H1 (cell line): ENCODE results near the gene MYOM1. TPM values are rescaled to one million over a fixed set of nuclear protein-coding genes. Genes with fewer than 3 reads are reported as not detected.

Source experiments
- CTCF ChIA-PET: fragments of 300-600 bp; sonication (Branson Sonifier 250); formaldehyde crosslinking; loops from one replicate; lab custom pipeline; 2021; ENCODE audit not compliant: partially characterized antibody; lab: Charles Lee
- POLR2A ChIA-PET: fragments of 300-600 bp; sonication (Branson Sonifier 250); formaldehyde crosslinking; loops from one replicate; lab custom pipeline; 2021; ENCODE audit warnings: inconsistent platforms; ENCODE audit not compliant: partially characterized antibody; lab: Charles Lee
- DNase-seq, 2 experiments: peaks; one replicate each; pipeline versions ENCODE4 v3.0.0 to v3.0.0-alpha.2; 2010 to 2022; ENCODE audit warnings: low spot score in 2 of 2, low read depth in 1 of 2, mixed read lengths in 1 of 2
- FAIRE-seq: peaks from 2 replicates; lab custom pipeline; 2011; peaks lifted over from hg19 to GRCh38; lab: Jason Lieb, UNC
- H2AFZ ChIP-seq: 2 replicates; pipeline ENCODE4 v1.8.1; 2012; ENCODE audit warnings: low read length, inconsistent platforms
- H2AK5ac ChIP-seq: 2 replicates; pipeline ENCODE4 v1.6.1; 2013; ENCODE audit warnings: low read depth, low read length
- H2BK120ac ChIP-seq: replicated peaks from 2 replicates; pipeline ENCODE3; 2013; ENCODE audit warnings: low read depth, low read length, inconsistent platforms
- H2BK12ac ChIP-seq: 2 replicates; pipeline ENCODE4 v1.6.1; 2013; ENCODE audit warnings: low read depth, low read length
- H2BK15ac ChIP-seq: 2 replicates; pipeline ENCODE4 v1.6.1; 2013; ENCODE audit warnings: low read length
- H2BK20ac ChIP-seq: 2 replicates; pipeline ENCODE4 v1.6.1; 2013; ENCODE audit warnings: low read length
- H2BK5ac ChIP-seq: 2 replicates; pipeline ENCODE4 v1.6.1; 2013; ENCODE audit warnings: low read depth, low read length
- H3K14ac ChIP-seq: 2 replicates; pipeline ENCODE4 v1.6.1; 2013; ENCODE audit warnings: inconsistent platforms; ENCODE audit not compliant: insufficient read length
- H3K18ac ChIP-seq: 2 replicates; pipeline ENCODE4 v1.6.1; 2013; ENCODE audit warnings: low read length; ENCODE audit errors: extremely low read depth
- H3K23ac ChIP-seq: 2 replicates; pipeline ENCODE4 v1.6.1; 2013; ENCODE audit warnings: inconsistent platforms; ENCODE audit not compliant: insufficient read length
- H3K23me2 ChIP-seq: 2 replicates; pipeline ENCODE4 v1.6.1; 2013; ENCODE audit warnings: low read depth, low read length
- H3K27ac ChIP-seq: 2 replicates; pipeline ENCODE4 v1.6.1; 2011; ENCODE audit warnings: low read depth, low read length, inconsistent platforms
- H3K27me3 ChIP-seq, 4 experiments: replicated peaks in 1 of 4; 1 replicate in 1 of 4; 2 replicates in 3 of 4; pipeline versions ENCODE4 v1.6.1 to v1.8.1; 2011 to 2013; ENCODE audit warnings: low read length in 3 of 4, mild to moderate bottlenecking in 3 of 4, inconsistent platforms in 2 of 4, mixed read lengths in 2 of 4, moderate library complexity in 1 of 4; ENCODE audit not compliant: control insufficient read depth in 3 of 4, insufficient read depth in 3 of 4; ENCODE audit errors: extremely low read depth in 1 of 4
- H3K36me3 ChIP-seq, 4 experiments: 2 replicates each; pipeline versions ENCODE4 v1.6.1 to v1.8.1; 2011 to 2013; ENCODE audit warnings: mild to moderate bottlenecking in 4 of 4, low read length in 3 of 4, moderate library complexity in 2 of 4, control low read depth in 1 of 4, inconsistent platforms in 1 of 4; ENCODE audit not compliant: insufficient read depth in 4 of 4, control insufficient read depth in 2 of 4
- H3K4ac ChIP-seq: replicated peaks from 2 replicates; pipeline ENCODE3; 2013; ENCODE audit warnings: low read length, low read depth, mixed read lengths, inconsistent platforms; ENCODE audit not compliant: insufficient read length
- H3K4me1 ChIP-seq, 4 experiments: replicated peaks in 1 of 4; 1 replicate in 1 of 4; 2 replicates in 3 of 4; pipeline versions ENCODE4 v1.6.1 to v1.8.1; 2011 to 2013; ENCODE audit warnings: low read length in 3 of 4, inconsistent platforms in 2 of 4, mixed read lengths in 1 of 4; ENCODE audit not compliant: insufficient read depth in 4 of 4, control insufficient read depth in 3 of 4
- H3K4me2 ChIP-seq, 2 experiments: 2 replicates each; pipeline versions ENCODE4 v1.6.1 to v1.8.1; 2011 to 2013; ENCODE audit warnings: low read depth in 2 of 2, low read length in 2 of 2, control low read depth in 1 of 2, inconsistent platforms in 1 of 2, mild to moderate bottlenecking in 1 of 2; ENCODE audit not compliant: insufficient read depth in 1 of 2
- H3K4me3 ChIP-seq, 4 experiments: fragments of 200-600, 300-600 bp in 1 of 4; sonication (generic), shearing (Covaris generic), sonication (Bioruptor Twin) in 1 of 4; 2 replicates each; pipeline versions ENCODE4 v1.5.1 to v1.8.1; 2011 to 2016; ENCODE audit warnings: low read length in 4 of 4, low read depth in 3 of 4, control low read depth in 2 of 4, inconsistent platforms in 2 of 4, mild to moderate bottlenecking in 2 of 4, mixed read lengths in 1 of 4, moderate library complexity in 1 of 4; ENCODE audit not compliant: insufficient read depth in 2 of 4; ENCODE audit errors: extremely low read depth in 1 of 4
- H3K56ac ChIP-seq: replicated peaks from 2 replicates; pipeline ENCODE3; 2013; ENCODE audit warnings: low read depth, mild to moderate bottlenecking, mixed read lengths, low read length, inconsistent platforms; ENCODE audit not compliant: insufficient read length
- H3K79me1 ChIP-seq: 2 replicates; pipeline ENCODE4 v1.6.1; 2013; ENCODE audit warnings: low read depth, low read length, control low read depth
- H3K79me2 ChIP-seq, 2 experiments: 2 replicates each; pipeline versions ENCODE4 v1.6.1 to v1.8.1; 2012 to 2013; ENCODE audit warnings: low read length in 2 of 2, mild to moderate bottlenecking in 2 of 2, inconsistent platforms in 1 of 2; ENCODE audit not compliant: insufficient read depth in 2 of 2, control insufficient read depth in 1 of 2
- H3K9ac ChIP-seq, 4 experiments: replicated peaks in 1 of 4; 1 replicate in 1 of 4; 2 replicates in 3 of 4; pipeline versions ENCODE4 v1.6.1 to v1.8.1; 2011 to 2013; ENCODE audit warnings: low read depth in 3 of 4, low read length in 3 of 4, control low read depth in 2 of 4, mild to moderate bottlenecking in 2 of 4, moderate library complexity in 2 of 4, inconsistent platforms in 1 of 4; ENCODE audit errors: extremely low read depth in 1 of 4
- H3K9me3 ChIP-seq, 2 experiments: 2 replicates each; pipeline versions ENCODE4 v1.6.1 to v1.8.1; 2012 to 2013; ENCODE audit warnings: mild to moderate bottlenecking in 2 of 2, moderate library complexity in 2 of 2, control low read depth in 1 of 2, inconsistent platforms in 1 of 2, low read depth in 1 of 2, low read length in 1 of 2, mixed read lengths in 1 of 2; ENCODE audit not compliant: insufficient read depth in 2 of 2
- H4K20me1 ChIP-seq, 2 experiments: replicated peaks in 1 of 2; 2 replicates each; pipeline versions ENCODE3 to v1.8.1; 2011 to 2013; ENCODE audit warnings: inconsistent platforms in 2 of 2, low read length in 2 of 2, mild to moderate bottlenecking in 1 of 2; ENCODE audit not compliant: insufficient read depth in 2 of 2, control insufficient read depth in 1 of 2
- H4K5ac ChIP-seq: 2 replicates; pipeline ENCODE4 v1.6.1; 2013; ENCODE audit warnings: low read length, low read depth, mixed read lengths, inconsistent platforms; ENCODE audit not compliant: insufficient read length
- H4K8ac ChIP-seq: 2 replicates; pipeline ENCODE4 v1.8.0; 2013; ENCODE audit warnings: mild to moderate bottlenecking, moderate library complexity, low read length, inconsistent platforms; ENCODE audit not compliant: insufficient read depth; ENCODE audit errors: extremely low read depth
- H4K91ac ChIP-seq: replicated peaks from 2 replicates; pipeline ENCODE3; 2013; ENCODE audit warnings: low read length, mixed read lengths, inconsistent platforms; ENCODE audit not compliant: insufficient read length
- BACH1 ChIP-seq: IDR thresholded peaks from 2 replicates; pipeline ENCODE4 v1.6.1; 2012; ENCODE audit warnings: low read length, improper control_type of control experiment
- CHD1 ChIP-seq: IDR thresholded peaks from 2 replicates; pipeline ENCODE4 v1.6.1; 2012; ENCODE audit warnings: low read depth, low read length, improper control_type of control experiment
- EZH2 ChIP-seq: fragments of 200-600 bp; sonication (generic); IDR thresholded peaks from 2 replicates; pipeline ENCODE4 v1.7.1; 2012; ENCODE audit warnings: low read depth, mild to moderate bottlenecking, moderate library complexity, low read length, inconsistent platforms; ENCODE audit not compliant: severe bottlenecking
- JUN ChIP-seq: IDR thresholded peaks from 2 replicates; pipeline ENCODE4 v1.6.1; 2011; ENCODE audit warnings: low read depth, mild to moderate bottlenecking, improper control_type of control experiment, low read length
- KDM4A ChIP-seq: IDR thresholded peaks from one replicate; pipeline ENCODE4 v1.7.1; 2012; ENCODE audit warnings: low read depth, mild to moderate bottlenecking, moderate library complexity, low read length, inconsistent platforms; ENCODE audit not compliant: severe bottlenecking
- MAFK ChIP-seq: IDR thresholded peaks from 2 replicates; pipeline ENCODE4 v1.6.1; 2012; ENCODE audit warnings: low read depth, mild to moderate bottlenecking, improper control_type of control experiment, low read length
- RBBP5 ChIP-seq: IDR thresholded peaks from 2 replicates; pipeline ENCODE4 v1.7.1; 2012; ENCODE audit warnings: low read depth, mild to moderate bottlenecking, inconsistent platforms, low read length, moderate library complexity, borderline replicate concordance
- RNF2 ChIP-seq: fragments of 200-900, 300-1000 bp; sonication (generic); IDR thresholded peaks from 2 replicates; pipeline ENCODE4 v1.7.1; 2016; ENCODE audit warnings: borderline replicate concordance, low read depth, mild to moderate bottlenecking, antibody characterized with exemption, low read length; ENCODE audit not compliant: poor library complexity, severe bottlenecking; ENCODE audit errors: missing control alignments
- SP2 ChIP-seq: IDR thresholded peaks from 2 replicates; pipeline ENCODE4 v1.6.1; 2012; ENCODE audit warnings: mild to moderate bottlenecking, low read length, inconsistent platforms
- SRF ChIP-seq: IDR thresholded peaks from 2 replicates; pipeline ENCODE4 v1.6.1; 2011; ENCODE audit warnings: mild to moderate bottlenecking, low read depth, low read length, moderate library complexity
- TAF1 ChIP-seq: IDR thresholded peaks from 2 replicates; pipeline ENCODE4 v1.6.1; 2011; ENCODE audit warnings: mild to moderate bottlenecking, low read depth, low read length
- WGBS, 2 experiments: shearing (Covaris generic) in 1 of 2; methylation state at CpG; one replicate each; pipeline versions ENCODE4 v1.1.6 to v1.1.7; 2013 to 2015; ENCODE audit warnings: low lambda C conversion rate in 2 of 2, mixed read lengths in 2 of 2, inconsistent platforms in 1 of 2, low coverage in 1 of 2, missing lambda C conversion rate in 1 of 2; ENCODE audit not compliant: insufficient replicate concordance in 2 of 2, insufficient coverage in 1 of 2, insufficient read length in 1 of 2; ENCODE audit errors: extremely low coverage in 1 of 2, missing lambda C conversion rate in 1 of 2; 5-methylcytosine and 5-hydroxymethylcytosine counted together
- polyA plus RNA-seq, 7 experiments: library from polyadenylated mRNA; depleted of rRNA in 3 of 7; stranded (reverse) in 5 of 7; unstranded in 2 of 7; fragments of >200 nt in 5 of 7; fragments of 200-250 nt in 2 of 7; gene quantifications; 1 replicate in 5 of 7; 2 replicates in 1 of 7; 4 replicates in 1 of 7; pipeline versions ENCODE4 v1.2.1 to v1.2.3, GENCODE V29; 2011 to 2013; ENCODE audit warnings: missing spikeins in 2 of 7, mixed read lengths in 2 of 7
- total RNA-seq: library from RNA; stranded (reverse); fragmentation: NEBNext Ultra II Directional; extraction: Animal tissue kit (Norgen Biotek cat#: 25700); gene quantifications from 2 replicates; pipeline ENCODE4 v1.2.1, GENCODE V29; 2021
- TF ChIP-seq, protein P1 (sequence below): IDR thresholded peaks from 2 replicates; pipeline ENCODE4 v1.6.1; 2011; ENCODE audit warnings: low read length, improper control_type of control experiment
- TF ChIP-seq, protein P2 (sequence below): IDR thresholded peaks from 2 replicates; pipeline ENCODE4 v1.6.1; 2012; ENCODE audit warnings: inconsistent platforms

Gene MYOM1
- total and polyA plus RNA-seq, 2 of the 8 experiments (the other 6 are each of a cell fraction or from before 2014, with no cell fraction given) = 0.06 to 0.32 TPM

DNA sequence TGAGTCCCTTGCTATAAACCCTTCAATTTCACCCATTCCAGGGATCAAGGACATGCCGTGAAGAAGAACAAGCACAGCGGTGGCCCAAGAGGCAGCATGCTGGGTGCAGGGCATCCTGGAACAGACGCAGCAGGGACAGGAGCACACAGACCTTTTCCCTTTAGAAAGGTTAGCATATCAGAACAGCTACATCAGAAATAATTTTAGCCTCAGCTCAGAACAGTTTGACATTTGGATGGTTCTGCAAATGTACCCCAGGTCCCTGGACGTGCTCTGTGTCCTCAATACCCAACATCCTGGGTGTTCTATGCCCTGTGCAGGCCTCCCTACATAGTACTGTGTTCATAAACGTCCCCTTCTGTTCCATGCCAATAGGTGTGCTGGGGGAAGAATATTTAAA lies 80.4 kb downstream of the MYOM1 start:
- Histone ChIP-seq H2AK5ac (no peak overlapping the region), H3K79me1 (no peaks in the 10 kb centered on the region), H3K23me2 (no peaks in the 10 kb centered on the region), H3K9ac (no peak overlapping the region), H3K18ac (no peak overlapping the region), H2BK20ac (no peak overlapping the region), H2BK5ac (no peak overlapping the region), H4K5ac (no peak overlapping the region), H3K4ac (no peak overlapping the region), H3K36me3 (no peaks in the 10 kb centered on the region), H3K4me3 (no peak overlapping the region), H3K14ac (no peak overlapping the region), H2BK120ac (no peak overlapping the region), H2AFZ (no peak overlapping the region), H3K23ac (no peak overlapping the region), H4K8ac (no peak overlapping the region), H3K4me2 (no peak overlapping the region), H3K27ac (no peak overlapping the region), H3K9me3 (0 out of 4 replicates have a peak, but pooled peaks cover 0 to 4% of the 10 kb centered on the region in 2 experiments), H2BK12ac (no peak overlapping the region), H4K91ac (no peak overlapping the region), H3K4me1 (no peaks in the 10 kb centered on the region), H3K56ac (no peak overlapping the region), H3K27me3 (no peaks in the 10 kb centered on the region), H4K20me1 (no peaks in the 10 kb centered on the region), H3K79me2 (no peaks in the 10 kb centered on the region), H2BK15ac (no peak overlapping the region)
- 94% methylated on average over 5 of the region's 5 CpGs; no CpG with 5 or more reads in 1 of the 2 experiments for WGBS, 2 experiments
- no peak for FAIRE-seq
- DNase-seq = no peak
- POLR2A ChIA-PET = interaction anchor here (0.9 kb wide), 1 partner anchor 15 kb away, joined by 3 read pairs; no protein-coding TSS in a partner anchor
- CTCF ChIA-PET = interaction anchor here (1.0 to 2.4 kb wide), 4 partner anchors 8 to 191 kb away, joined by 3 to 14 read pairs (median 4); no protein-coding TSS in a partner anchor
- TF ChIP-seq RBBP5 (no peak), TAF1 (no peak), RNF2 (no peak), CHD1 (no peak), SRF (no peak), EZH2 (no peak), JUN (no peak), KDM4A (no peak), SP2 (no peak), BACH1 (no peak), MAFK (no peak)
- TF ChIP-seq, protein P1, sequence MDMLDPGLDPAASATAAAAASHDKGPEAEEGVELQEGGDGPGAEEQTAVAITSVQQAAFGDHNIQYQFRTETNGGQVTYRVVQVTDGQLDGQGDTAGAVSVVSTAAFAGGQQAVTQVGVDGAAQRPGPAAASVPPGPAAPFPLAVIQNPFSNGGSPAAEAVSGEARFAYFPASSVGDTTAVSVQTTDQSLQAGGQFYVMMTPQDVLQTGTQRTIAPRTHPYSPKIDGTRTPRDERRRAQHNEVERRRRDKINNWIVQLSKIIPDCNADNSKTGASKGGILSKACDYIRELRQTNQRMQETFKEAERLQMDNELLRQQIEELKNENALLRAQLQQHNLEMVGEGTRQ = no peak
- TF ChIP-seq, protein P2, sequence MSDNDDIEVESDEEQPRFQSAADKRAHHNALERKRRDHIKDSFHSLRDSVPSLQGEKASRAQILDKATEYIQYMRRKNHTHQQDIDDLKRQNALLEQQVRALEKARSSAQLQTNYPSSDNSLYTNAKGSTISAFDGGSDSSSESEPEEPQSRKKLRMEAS = no peak
